A673 (cell line): ENCODE measurements around the gene PFDN2. TPM values are rescaled to one million over a fixed set of nuclear protein-coding genes. Genes with fewer than 3 reads are reported as not detected.

Experiments
- BruUV-seq: library from RNA; stranded (reverse); fragments of 400-500 nt; replicated peaks from 2 replicates; lab custom pipeline; 2021; lab: Mats Ljungman, UMichigan
- CTCF ChIA-PET: fragments of 300-600 bp; sonication (Branson Sonifier 250); formaldehyde crosslinking; loops from one replicate; lab custom pipeline; 2022; ENCODE audit warnings: antibody characterized with exemption; lab: Charles Lee
- POLR2A ChIA-PET: fragments of 300-600 bp; sonication (Branson Sonifier 250); formaldehyde crosslinking; loops from one replicate; lab custom pipeline; 2022; ENCODE audit warnings: antibody characterized with exemption; ENCODE audit not compliant: low non-redundant PET; lab: Charles Lee
- DNase-seq: peaks from one replicate; pipeline ENCODE4 v3.0.0-alpha.2; 2015; ENCODE audit warnings: low spot score
- H3K27ac ChIP-seq: fragments of 200-600 bp; sonication (generic); 2 replicates; pipeline ENCODE4 v1.5.1; 2016; ENCODE audit warnings: mixed run types, low read depth, mild to moderate bottlenecking, mixed read lengths, antibody characterized with exemption, low read length; ENCODE audit not compliant: poor library complexity, severe bottlenecking
- H3K27me3 ChIP-seq: fragments of 200-600 bp; sonication (generic); replicated peaks from 2 replicates; pipeline ENCODE4 v1.6.1; 2017; ENCODE audit warnings: mixed run types, low read depth, mild to moderate bottlenecking, mixed read lengths, antibody characterized with exemption, low read length; ENCODE audit not compliant: insufficient read depth, poor library complexity
- H3K36me3 ChIP-seq: fragments of 200-600 bp; sonication (generic); 2 replicates; pipeline ENCODE4 v1.6.1; 2016; ENCODE audit warnings: mixed run types, mild to moderate bottlenecking, mixed read lengths, antibody characterized with exemption, low read length; ENCODE audit not compliant: insufficient read depth, poor library complexity, severe bottlenecking
- H3K4me1 ChIP-seq: fragments of 200-600 bp; sonication (generic); 2 replicates; pipeline ENCODE4 v1.6.1; 2017; ENCODE audit warnings: mixed run types, mild to moderate bottlenecking, mixed read lengths, antibody characterized with exemption, low read length; ENCODE audit not compliant: insufficient read depth, poor library complexity, severe bottlenecking
- H3K4me3 ChIP-seq: fragments of 200-600 bp; sonication (generic); 2 replicates; pipeline ENCODE4 v1.5.1; 2016; ENCODE audit warnings: low read depth, mixed run types, mild to moderate bottlenecking, mixed read lengths, low read length; ENCODE audit not compliant: poor library complexity, severe bottlenecking
- H3K9me3 ChIP-seq: fragments of 200-600 bp; sonication (generic); 2 replicates; pipeline ENCODE4 v1.6.1; 2016; ENCODE audit warnings: mixed run types, low read depth, mild to moderate bottlenecking, mixed read lengths, antibody characterized with exemption, low read length; ENCODE audit not compliant: poor library complexity, severe bottlenecking
- EZH2 ChIP-seq: fragments of 200-600 bp; sonication (generic); IDR thresholded peaks from 2 replicates; pipeline ENCODE4 v1.6.1; 2017; ENCODE audit warnings: borderline replicate concordance, low read depth, mild to moderate bottlenecking, mixed read lengths, antibody characterized with exemption, low read length; ENCODE audit not compliant: poor library complexity, severe bottlenecking
- intact Hi-C: fragments of 100-400 bp; cut with micrococcal nuclease; formaldehyde crosslinking; loops from one replicate; pipeline ENCODE4 v1.10.0; 2022; ENCODE audit not compliant: unreplicated experiment
- total RNA-seq: library from RNA; stranded (reverse); gene quantifications from 2 replicates; pipeline ENCODE4 v1.2.3, GENCODE V29; 2021
- TF ChIP-seq, protein P1 (sequence below): fragments of 300-800, 200-600 bp; sonication (generic); conservative IDR thresholded peaks from 2 replicates; pipeline ENCODE4 v1.5.1; 2017; ENCODE audit warnings: low read depth, mild to moderate bottlenecking, antibody characterized with exemption, low read length, moderate library complexity, mixed read lengths

PFDN2 gene
- total RNA-seq, 1 experiment from 2014 or later = 131 TPM

DNA sequence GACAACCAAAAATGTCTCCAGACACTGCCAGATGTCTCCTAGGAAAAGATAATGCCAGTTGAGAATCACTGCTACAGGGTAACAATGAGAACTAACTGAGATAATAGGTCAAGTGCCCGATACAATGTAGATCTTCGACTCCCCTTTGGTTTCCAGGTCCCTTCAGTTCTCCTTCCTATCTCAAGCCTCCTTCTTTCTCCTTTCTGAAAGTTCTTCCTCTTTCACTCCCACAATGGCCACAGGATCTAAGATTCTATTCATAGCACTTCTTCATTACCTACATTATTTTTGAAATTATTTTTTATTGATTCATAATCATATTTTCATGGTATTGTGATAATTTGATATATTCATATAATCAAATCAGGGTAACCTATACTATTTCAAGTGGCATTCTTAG is 6.3 kb downstream of the PFDN2 start:
- Histone ChIP-seq H3K27ac (no peak overlapping the region), H3K4me1 (no peaks in the 10 kb centered on the region), H3K9me3 (no peaks in the 10 kb centered on the region), H3K4me3 (no peak overlapping the region), H3K36me3 (no peaks in the 10 kb centered on the region), H3K27me3 (no peaks in the 10 kb centered on the region)
- no TSS peak for BruUV-seq
- ChIA-PET POLR2A (no interaction called here), CTCF (interaction anchor here (1.1 kb wide), 1 partner anchor 14 kb away, joined by 5 read pairs; no protein-coding TSS in a partner anchor)
- TF ChIP-seq, protein P1, sequence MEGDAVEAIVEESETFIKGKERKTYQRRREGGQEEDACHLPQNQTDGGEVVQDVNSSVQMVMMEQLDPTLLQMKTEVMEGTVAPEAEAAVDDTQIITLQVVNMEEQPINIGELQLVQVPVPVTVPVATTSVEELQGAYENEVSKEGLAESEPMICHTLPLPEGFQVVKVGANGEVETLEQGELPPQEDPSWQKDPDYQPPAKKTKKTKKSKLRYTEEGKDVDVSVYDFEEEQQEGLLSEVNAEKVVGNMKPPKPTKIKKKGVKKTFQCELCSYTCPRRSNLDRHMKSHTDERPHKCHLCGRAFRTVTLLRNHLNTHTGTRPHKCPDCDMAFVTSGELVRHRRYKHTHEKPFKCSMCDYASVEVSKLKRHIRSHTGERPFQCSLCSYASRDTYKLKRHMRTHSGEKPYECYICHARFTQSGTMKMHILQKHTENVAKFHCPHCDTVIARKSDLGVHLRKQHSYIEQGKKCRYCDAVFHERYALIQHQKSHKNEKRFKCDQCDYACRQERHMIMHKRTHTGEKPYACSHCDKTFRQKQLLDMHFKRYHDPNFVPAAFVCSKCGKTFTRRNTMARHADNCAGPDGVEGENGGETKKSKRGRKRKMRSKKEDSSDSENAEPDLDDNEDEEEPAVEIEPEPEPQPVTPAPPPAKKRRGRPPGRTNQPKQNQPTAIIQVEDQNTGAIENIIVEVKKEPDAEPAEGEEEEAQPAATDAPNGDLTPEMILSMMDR = no peak
- no peak for TF ChIP-seq EZH2
- intact Hi-C loops = no loop called here
- no peak for DNase-seq

DNA sequence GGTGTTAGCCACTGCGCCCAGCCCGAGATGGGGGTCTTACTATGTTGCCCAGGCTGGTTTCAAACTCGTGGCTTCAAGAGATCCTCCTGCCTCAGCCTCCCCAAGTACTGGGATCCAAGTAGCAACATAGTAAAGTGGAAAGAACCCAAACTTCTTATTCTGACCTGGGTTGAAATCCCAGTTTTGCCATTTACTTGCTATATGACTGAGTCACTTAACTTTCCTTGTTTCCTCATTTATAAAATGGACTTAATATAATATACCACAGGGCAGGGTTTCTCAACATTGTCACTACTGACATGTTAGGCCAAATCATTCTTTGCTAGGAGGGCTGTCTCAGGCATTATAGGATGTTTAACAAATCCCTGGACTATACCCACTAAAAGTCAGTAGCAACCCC is 6.7 kb downstream of the PFDN2 start:
- no TSS peak for BruUV-seq
- intact Hi-C loops = no loop called here
- H3K4me1 ChIP-seq = no peaks in the 10 kb centered on the region
- H3K9me3 ChIP-seq = no peaks in the 10 kb centered on the region
- ChIA-PET CTCF (no interaction called here), POLR2A (no interaction called here)
- TF ChIP-seq, protein P1 = no peak
- no peak for TF ChIP-seq EZH2
- H3K4me3 ChIP-seq = no peak overlapping the region
- no peaks in the 10 kb centered on the region for H3K27me3 ChIP-seq
- DNase-seq = no peak
- no peak overlapping the region for H3K27ac ChIP-seq
- no peaks in the 10 kb centered on the region for H3K36me3 ChIP-seq

DNA sequence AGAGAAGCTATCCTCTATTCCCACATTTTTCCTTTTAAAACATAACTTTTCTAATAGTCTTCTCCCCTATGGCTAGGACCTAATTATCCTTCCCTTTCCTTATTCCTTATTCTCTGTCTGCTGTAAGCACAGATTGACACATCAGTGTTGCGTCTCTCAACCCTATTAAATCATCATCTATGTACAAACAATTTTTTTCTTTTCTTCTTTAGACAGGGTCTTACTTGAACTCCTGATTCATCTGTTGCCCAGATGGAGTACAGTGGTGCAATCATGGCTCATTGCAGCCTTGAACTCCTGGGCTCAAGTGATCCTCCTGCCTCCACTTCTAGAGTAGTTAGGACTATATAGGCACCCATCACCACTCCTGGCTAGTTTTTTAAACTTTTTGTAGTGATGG is 11.4 kb downstream of the PFDN2 start:
- no peak for DNase-seq
- peaks cover 12% of the 10 kb centered on the region for H3K36me3 ChIP-seq
- H3K27me3 ChIP-seq = no peaks in the 10 kb centered on the region
- POLR2A ChIA-PET = no interaction called here
- H3K27ac ChIP-seq = no peak overlapping the region
- H3K9me3 ChIP-seq = no peaks in the 10 kb centered on the region
- TF ChIP-seq, protein P1 = no peak
- TF ChIP-seq EZH2 = no peak
- CTCF ChIA-PET = no interaction called here
- no peak overlapping the region for H3K4me3 ChIP-seq
- no peaks in the 10 kb centered on the region for H3K4me1 ChIP-seq
- intact Hi-C loops = no loop called here
- no TSS peak for BruUV-seq
